Thoracic aorta (tissue), 2 donors: Measurements from ENCODE around the gene HK3. TPM values are rescaled to one million over a fixed set of nuclear protein-coding genes. Genes with fewer than 3 reads are reported as not detected.

Source experiments
- ATAC-seq: fragments of 150-250 bp; one replicate; pipeline ENCODE4 v1.8.0; 2017; ENCODE audit warnings: low read depth; ENCODE audit not compliant: insufficient number of reproducible peaks, low FRiP score
- DNase-seq: peaks from one replicate; pipeline ENCODE4 v3.0.0-alpha.2; 2020; ENCODE audit warnings: low spot score
- H3K27ac ChIP-seq, 2 donors: fragments of 200-600 bp; sonication (generic); 1 replicate in 1 of 2; 2 replicates in 1 of 2; pipeline ENCODE4 v1.5.1; 2016; ENCODE audit warnings: mild to moderate bottlenecking in 2 of 2, moderate library complexity in 2 of 2
- H3K27me3 ChIP-seq: fragments of 200-600 bp; sonication (generic); replicated peaks from 2 replicates; pipeline ENCODE4 v1.6.0; 2016; ENCODE audit warnings: mild to moderate bottlenecking; ENCODE audit not compliant: insufficient read depth
- H3K36me3 ChIP-seq: fragments of 200-600 bp; sonication (generic); one replicate; pipeline ENCODE4 v1.5.1; 2016
- H3K4me1 ChIP-seq, 2 donors: fragments of 200-600 bp; sonication (generic); 1 replicate in 1 of 2; 2 replicates in 1 of 2; pipeline versions ENCODE4 v1.5.1 to v1.6.0; 2016; ENCODE audit warnings: low read depth in 2 of 2, mild to moderate bottlenecking in 1 of 2; ENCODE audit not compliant: control insufficient read depth in 1 of 2
- H3K4me3 ChIP-seq: fragments of 200-600 bp; sonication (generic); 2 replicates; pipeline ENCODE4 v1.5.1; 2016; ENCODE audit warnings: mild to moderate bottlenecking
- H3K9me3 ChIP-seq: fragments of 200-600 bp; sonication (generic); 2 replicates; pipeline ENCODE4 v1.5.1; 2016
- CTCF ChIP-seq: fragments of 200-600 bp; sonication (generic); IDR thresholded peaks from one replicate; pipeline ENCODE4 v1.5.1; 2019; ENCODE audit warnings: antibody characterized with exemption
- total RNA-seq, 2 donors: library from RNA; depleted of rRNA; stranded (reverse); fragments of >200 nt; gene quantifications; one replicate each; pipeline versions ENCODE4 v1.1.0 to v1.2.3, GENCODE V29; 2016

The HK3 gene
- total RNA-seq, 2 donors from 2014 or later, result 9.0 to 26.1 TPM

GRCh38 chr5:176906126-176906525, 7.0 kb upstream of the HK3 start:
- no peak overlapping the region for H3K27ac ChIP-seq
- H3K9me3 ChIP-seq, result no peaks in the 10 kb centered on the region
- no peak for DNase-seq
- H3K4me1 ChIP-seq, result no peaks in the 10 kb centered on the region
- no peak for ATAC-seq
- no peak overlapping the region for H3K4me3 ChIP-seq
- no peaks in the 10 kb centered on the region for H3K27me3 ChIP-seq
- no peak for TF ChIP-seq CTCF
- peaks cover 36% of the 10 kb centered on the region for H3K36me3 ChIP-seq

GRCh38 chr5:176904276-176904675, 5.1 kb upstream of the HK3 start:
- DNase-seq, result no peak
- H3K4me1 ChIP-seq, result no peaks in the 10 kb centered on the region
- H3K9me3 ChIP-seq, result no peaks in the 10 kb centered on the region
- H3K36me3 ChIP-seq, result peaks cover 36% of the 10 kb centered on the region
- H3K4me3 ChIP-seq, result no peak overlapping the region
- no peaks in the 10 kb centered on the region for H3K27me3 ChIP-seq
- H3K27ac ChIP-seq, result no peak overlapping the region
- no peak for ATAC-seq
- TF ChIP-seq CTCF, result no peak

- Histone ChIP-seq H3K4me3 (no peak overlapping the region), H3K27ac (no peak overlapping the region), H3K9me3 (no peaks in the 10 kb centered on the region), H3K4me1 (no peaks in the 10 kb centered on the region), H3K27me3 (no peaks in the 10 kb centered on the region), H3K36me3 (peaks cover 33% of the 10 kb centered on the region)
- ATAC-seq (no peak), DNase-seq (no peak)
- no peak for TF ChIP-seq CTCF
Measured at GRCh38 chr5:176902911-176903664, 3.9 kb upstream of the HK3 start.

GRCh38 chr5:176902102-176902814, 3.1 kb upstream of the HK3 start:
- peaks cover 30% of the 10 kb centered on the region for H3K36me3 ChIP-seq
- ATAC-seq (no peak), DNase-seq (no peak)
- no peak overlapping the region for H3K4me3 ChIP-seq
- no peaks in the 10 kb centered on the region for H3K4me1 ChIP-seq
- no peak overlapping the region for H3K27ac ChIP-seq
- H3K27me3 ChIP-seq, result no peaks in the 10 kb centered on the region
- TF ChIP-seq CTCF, result no peak
- no peaks in the 10 kb centered on the region for H3K9me3 ChIP-seq

- H3K27ac ChIP-seq, result no peak overlapping the region
- H3K36me3 ChIP-seq, result peaks cover 27% of the 10 kb centered on the region
- H3K4me1 ChIP-seq, result no peaks in the 10 kb centered on the region
- H3K27me3 ChIP-seq, result no peaks in the 10 kb centered on the region
- H3K9me3 ChIP-seq, result no peaks in the 10 kb centered on the region
- H3K4me3 ChIP-seq, result no peak overlapping the region
- TF ChIP-seq CTCF, result no peak
- no peak for ATAC-seq
- no peak for DNase-seq
Measured at GRCh38 chr5:176901260-176902101, 2.3 kb upstream of the HK3 start.
